DMS 273 treated with DMSO at 0.1 percent for 48 hours (cell line): Measurements from ENCODE around the gene HNRNPA0.
"Not testable (repeated sequence)": the region's sequence is repeated elsewhere in the genome, so short reads cannot be mapped to it uniquely, and the experiment has no call there.

Source experiments
- DNase-seq: peaks from one replicate; lab custom pipeline; 2025; lab: John Stamatoyannopoulos, UW

Gene HNRNPA0

DNA sequence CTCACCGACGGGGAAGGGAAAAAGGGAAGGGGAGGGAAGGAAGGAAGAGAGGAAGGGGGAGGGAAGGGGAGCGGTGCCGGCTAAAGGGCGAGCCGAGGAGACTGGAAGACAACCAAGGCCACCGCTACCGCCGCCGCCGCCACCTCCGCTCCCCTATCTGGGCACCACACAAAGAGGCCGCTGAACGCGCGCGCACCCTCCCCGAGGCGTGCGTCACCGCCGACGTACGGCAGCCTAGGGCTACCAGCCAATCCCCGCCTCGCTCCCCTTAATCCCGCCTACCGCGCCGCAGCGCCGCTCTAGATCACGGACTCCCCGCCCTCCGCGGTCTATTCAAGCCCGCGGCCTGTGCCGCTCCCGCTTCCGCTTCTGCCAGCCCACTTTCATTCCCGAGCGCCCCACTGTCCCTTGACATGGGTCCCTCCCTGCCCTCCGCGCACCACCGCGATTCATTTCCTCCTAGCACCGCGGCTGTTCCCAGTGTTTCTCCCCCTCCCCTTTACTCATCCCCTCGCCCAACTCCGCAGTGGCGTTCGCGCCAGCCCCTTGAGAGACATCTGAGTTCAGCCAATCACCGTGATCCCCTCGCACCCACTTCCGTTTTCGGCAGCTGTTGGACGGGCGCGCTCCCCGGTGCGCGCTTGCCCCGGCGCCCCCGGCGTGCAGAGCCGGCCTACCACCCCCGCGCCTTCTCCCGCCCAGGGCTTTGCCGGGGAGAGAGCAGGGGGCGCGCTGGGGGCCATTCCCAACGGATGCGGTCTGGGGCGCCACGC, at the start of gene HNRNPA0:
HNRNPA0 (minus strand) TSS at position 176 of the 773 bp plus-strand sequence. CDS start 297 bp downstream, outside the sequence.
- DNase-seq = peak; percentile 95

- DNase-seq = no peak
These were observed 48.4 kb upstream of the HNRNPA0 start for GRCh38 chr5:137802282-137803210.

DNA sequence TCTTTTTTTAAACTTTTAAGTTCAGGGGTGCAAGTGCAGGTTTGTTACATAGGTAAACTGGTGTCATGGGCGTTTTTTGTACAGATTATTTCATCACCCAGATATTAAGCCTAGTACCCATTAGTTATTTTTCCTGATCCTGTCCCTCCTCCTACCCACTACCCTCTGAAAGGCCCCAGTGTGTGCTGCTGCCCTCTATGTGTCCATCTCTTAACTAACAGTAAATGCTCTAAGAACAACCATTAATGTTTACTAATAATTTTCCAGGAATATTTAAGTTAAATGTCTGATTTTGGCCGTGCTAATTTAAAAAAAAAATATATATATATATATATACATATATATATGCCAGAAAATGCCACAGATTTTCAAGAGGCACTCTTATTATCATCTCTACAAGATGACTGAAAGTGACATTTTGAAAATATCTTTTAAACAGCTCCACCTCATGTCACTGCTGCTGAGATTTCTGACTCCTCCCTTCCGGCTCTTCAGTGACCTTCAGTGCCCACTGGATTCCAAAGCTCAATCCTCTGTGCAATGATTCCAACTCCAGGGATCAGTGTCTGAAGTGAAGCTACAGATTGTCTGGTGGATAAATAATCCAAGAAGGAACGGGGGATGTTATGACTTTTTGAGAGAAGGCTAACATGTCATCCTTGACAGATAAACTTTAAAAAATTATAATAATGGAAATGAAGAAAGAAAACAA, 46.7 kb upstream of the HNRNPA0 start:
- DNase-seq = no peak

- DNase-seq = no peak
These were observed 42.1 kb upstream of the HNRNPA0 start for GRCh38 chr5:137796279-137796678.

DNA sequence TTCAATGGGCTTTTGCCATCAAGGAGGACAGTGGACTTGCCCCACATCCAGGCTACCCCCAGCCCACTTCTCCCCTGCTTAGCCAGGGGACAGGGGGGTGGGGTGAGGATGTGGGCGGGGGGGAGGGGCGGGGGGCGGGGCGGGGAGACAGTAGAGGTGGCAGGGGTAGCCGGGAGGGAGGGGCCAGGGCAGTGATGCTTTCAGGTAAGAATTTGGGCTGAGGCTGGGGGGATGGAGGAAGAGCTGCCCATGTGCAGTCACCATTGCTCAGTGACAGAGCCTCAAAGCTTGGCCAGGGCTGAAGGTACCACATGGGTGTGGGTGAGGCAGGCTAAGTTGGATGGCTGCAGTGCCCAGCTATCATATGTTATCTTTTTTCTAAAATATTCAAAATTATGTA, 40.7 kb upstream of the HNRNPA0 start:
- no peak for DNase-seq

DNA sequence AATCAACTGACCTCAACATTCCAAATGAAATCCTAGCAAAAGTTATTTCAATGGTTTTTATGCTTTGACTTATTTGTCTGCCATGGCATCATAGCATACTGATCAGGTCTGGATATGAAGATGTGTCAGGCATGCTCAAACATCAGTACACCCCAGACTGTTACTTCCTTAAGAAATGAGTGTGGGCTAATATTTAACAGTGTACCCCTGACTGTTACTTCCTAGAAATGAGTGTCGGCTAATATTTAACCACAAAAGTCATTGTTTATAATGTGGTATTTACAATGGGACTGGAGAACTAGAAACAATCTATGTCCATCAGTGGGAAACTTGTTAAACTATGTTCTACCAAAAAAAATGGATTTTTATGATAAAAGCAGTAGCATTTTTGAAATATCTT, 38.1 kb upstream of the HNRNPA0 start:
- DNase-seq = no peak

DNA sequence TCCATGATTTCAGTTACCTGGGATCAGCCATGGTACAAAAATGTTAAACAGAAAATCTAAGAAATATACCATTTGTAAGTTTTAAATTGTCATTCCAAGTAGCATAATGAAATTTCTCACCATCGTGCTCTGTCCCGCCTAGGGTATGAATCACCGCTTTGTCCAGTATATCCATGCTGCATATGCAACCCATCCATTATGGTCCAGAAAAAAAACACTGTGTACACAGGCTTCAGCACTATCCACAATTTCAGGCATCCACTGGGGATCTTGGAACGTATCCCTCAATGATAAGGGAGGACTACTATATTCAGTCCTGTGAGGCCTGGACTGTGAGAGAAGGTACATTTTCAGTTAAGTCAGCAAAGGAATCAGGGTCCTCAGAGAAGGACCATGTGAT, 37.6 kb upstream of the HNRNPA0 start:
- no peak for DNase-seq

DNA sequence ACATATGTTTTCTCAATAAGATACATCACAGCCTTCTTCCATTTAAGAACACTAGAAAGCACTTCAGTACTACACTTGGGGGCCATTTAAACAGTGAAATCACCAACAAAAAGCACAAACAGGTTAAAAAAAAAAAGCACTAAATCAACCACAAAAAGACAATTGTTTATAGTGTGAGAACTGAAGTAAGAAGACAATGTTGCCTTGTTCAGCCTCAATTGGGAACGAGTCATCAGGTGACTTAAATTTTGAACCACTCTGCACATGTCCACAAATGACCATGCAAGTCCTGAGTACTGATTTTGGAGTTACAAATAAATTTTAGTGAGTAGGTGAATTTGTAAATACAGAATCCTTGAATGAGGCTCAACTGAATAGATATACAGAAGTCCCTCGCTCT, 37.2 kb upstream of the HNRNPA0 start:
- DNase-seq = no peak

GRCh38 chr5:137788560-137788959, 34.4 kb upstream of the HNRNPA0 start:
- not testable (repeated sequence) for DNase-seq

DNA sequence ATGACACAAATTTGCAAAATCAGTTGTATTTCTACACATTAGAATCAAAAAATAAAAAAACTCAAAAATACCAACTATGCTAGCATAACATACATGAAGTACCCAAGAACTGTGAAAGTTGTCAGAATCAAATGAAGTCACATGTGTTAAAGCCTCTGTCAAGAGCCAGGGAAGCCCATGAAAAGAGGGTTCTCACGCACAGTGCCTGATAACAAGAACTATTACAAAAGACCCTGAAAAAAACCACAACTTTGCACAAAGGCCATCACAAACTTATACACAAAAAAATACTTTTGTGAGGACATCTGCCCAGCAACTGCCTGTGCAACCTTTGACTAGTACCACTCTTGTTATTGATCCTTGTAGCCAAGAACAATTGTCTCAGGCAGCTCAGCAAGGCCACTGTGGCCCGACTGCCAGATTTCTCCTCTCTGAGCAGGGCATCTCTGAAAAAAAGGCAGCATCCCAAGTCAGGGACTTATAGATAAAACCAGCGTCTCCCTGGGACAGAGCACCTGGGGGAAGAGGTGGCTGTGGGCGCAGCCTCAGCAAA, 28.9 kb upstream of the HNRNPA0 start:
- DNase-seq = no peak

GRCh38 chr5:137782055-137782454, 27.9 kb upstream of the HNRNPA0 start:
- no peak for DNase-seq

- no peak for DNase-seq
These were observed 24.8 kb upstream of the HNRNPA0 start for GRCh38 chr5:137778772-137779564.

- DNase-seq = not testable (repeated sequence)
These were observed 13.8 kb upstream of the HNRNPA0 start for GRCh38 chr5:137767937-137768336.

DNA sequence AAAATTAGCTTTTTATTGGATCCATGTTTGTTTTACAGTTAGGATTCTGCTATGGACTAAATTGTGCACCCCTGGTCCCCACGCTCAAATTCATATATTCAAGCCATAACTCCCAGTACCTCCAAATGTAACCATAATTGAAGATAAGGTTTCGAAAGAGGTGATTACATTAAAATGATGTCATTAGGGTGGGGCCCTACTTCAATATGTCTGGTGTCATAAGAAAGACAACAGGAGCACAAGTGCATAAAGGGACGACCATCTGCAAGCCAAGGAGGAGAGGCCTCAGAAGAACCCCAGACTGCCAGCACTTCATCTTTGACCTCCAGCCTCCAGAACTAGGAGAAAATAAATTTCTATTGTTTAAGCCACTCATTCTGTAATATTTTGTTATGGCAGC, 7.4 kb upstream of the HNRNPA0 start:
- DNase-seq = no peak

DNA sequence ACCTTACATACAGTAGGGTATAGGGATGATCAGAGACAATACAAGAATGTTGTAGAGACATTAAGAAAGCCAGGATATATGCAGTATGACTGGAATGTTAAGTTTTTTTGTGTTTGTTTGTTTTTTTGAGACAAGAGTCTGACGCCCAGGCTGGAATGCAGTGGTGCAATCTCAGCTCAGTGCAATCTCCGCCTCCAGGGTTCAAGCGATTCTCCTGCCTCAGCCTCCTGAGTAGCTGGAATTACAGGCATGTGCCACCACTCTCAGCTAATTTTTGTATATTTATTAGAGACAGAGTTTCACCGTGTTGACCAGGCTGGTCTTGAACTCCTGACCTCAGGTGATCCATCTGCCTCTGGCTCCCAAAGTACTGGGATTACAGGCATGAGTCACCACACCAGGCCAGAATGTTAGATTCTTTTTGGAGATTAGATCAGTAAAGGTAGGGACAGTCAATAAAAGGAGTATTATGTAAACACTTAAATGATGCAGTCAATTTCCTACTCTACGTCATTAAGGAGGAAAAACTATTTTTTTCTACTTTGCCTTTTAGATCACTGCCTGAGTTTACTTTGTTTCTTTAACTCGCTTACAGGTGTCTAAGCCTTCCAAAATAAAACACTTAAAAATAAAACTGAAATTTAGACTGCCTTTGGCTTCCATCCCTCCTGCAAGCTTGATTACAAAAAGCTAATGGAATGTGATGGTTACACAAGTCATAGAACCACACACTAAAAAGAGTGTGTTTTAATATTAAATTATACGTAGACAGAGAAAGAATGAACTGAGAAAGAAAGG, 6.8 kb upstream of the HNRNPA0 start:
- no peak for DNase-seq

DNA sequence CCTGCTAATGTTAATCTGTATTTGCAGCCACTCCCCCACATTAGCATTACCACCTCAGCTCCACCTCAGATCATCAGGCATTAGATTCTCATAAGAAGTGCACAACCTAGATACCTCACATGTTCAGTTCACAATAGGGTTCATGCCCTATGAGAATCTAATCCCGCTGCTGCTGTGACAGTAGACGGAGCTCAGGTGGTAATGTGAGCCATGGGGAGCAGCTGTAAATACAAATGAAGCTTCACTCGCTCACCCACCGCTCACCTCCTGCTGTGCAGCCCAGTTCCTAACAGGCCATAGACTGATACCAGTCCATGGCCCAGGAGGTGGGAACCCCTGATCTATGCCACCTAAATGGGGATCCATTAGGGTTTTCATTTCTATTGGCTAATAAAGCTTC, 6.1 kb upstream of the HNRNPA0 start:
- no peak for DNase-seq

DNA sequence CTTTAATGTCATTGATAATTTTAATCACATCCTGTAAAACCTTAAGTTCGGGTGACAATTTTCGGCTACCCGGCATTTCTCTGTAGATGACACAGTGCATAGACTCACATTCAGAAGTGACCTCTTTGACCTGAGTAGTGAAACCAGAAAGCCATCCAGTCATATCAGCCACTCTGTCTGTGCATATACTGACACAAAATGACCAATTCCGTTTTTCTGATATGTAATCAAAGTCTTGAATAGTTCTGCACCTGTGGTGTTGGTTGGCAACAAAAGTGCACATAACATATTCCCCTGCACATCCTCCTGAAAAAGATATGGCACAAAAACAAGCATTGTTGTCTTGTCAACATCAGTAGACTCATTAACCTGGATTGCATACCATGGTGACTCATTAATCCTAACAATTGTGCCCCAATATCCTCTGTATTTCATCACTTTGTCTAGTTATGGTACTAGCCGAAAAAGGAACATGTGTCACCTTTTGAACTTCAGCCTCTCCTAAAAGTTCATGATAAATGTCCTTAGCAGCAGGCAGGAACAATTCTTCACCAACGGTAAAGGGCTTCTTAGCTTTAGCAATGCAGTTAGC, 4.6 kb upstream of the HNRNPA0 start:
- DNase-seq = no peak

DNA sequence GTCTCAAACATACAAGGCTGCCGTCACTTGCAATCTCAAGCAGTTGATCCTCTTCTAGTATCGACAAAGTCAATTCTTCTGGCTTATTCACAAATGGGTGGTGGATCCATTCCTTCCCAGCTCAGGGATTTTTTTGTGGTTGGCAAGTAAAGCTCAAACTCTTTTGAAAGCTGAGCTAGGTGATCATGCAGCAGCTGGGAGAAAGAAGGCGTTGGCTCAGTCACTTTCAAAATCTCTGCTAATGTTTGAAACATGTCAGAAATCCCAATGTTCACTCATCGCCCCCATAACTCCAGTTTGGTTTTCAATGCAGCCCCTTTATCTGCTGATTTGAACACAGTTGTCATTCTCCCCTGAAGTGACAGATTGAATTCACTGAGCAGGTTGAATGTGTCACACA, 4.0 kb upstream of the HNRNPA0 start:
- no peak for DNase-seq

DNA sequence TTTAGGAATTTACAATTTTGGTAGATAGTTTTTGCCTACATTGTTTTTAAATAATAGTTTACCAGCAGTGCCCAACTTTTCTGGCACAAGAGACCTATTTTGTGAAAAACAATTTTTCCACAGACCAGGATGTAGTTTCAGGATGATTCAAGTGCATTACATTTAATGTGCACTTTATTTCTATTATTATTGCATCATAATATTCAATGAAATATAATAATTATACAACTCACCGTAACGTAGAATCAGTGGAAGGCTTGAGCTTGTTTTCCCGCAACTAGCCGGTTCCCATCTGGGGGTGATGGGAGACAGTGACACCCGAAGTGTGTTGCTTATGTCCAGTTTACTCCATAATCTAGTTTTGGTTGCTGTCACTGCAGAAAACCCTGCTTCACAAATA, 3.5 kb upstream of the HNRNPA0 start:
- no peak for DNase-seq
